ENCODE results near the gene DISP3.

Gene DISP3

DNA sequence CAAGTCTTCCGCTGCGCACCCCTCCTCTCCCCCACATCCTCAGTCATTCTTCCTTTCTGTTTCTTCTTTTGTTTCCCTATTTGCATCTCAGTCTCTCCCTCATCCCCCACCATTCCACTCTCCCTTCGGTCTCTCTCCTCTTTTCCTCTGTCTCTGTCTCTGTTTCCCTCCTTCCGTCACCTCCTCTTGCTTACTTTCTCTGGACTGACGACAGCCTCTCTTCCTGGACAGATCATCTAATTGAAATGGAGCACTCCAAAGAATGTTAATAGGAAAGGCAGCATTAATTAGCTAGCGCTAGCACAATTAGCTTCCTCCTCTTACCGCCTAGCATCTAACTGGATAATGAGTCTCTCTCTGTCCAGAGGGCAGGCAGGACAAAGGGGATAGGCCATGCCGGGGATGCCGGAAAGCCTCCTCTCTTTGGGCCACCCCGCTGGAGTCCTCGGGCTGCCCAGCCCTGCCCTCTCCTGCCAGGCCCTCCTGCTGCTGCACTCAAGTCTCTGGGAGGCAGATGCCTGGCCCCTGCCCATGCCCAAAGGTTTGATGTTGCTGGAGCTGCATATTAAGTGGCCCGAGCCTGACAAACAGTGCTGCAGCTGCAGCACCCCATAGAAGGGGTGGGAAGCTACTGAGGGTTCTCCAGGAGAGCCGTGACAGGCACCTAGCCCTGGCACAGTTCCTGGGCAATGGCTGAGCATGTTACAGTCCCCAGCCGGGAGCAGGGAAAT is 20.8 kb downstream of the DISP3 start:
- H3K4me1 ChIP-seq (ENCODE audit: control insufficient read depth, insufficient read depth, low read length) = no peaks in the 10 kb centered on the region
- H3K9me3 ChIP-seq (ENCODE audit: control insufficient read depth in 2 of 2, low read length in 2 of 2) = peaks cover 8% of the 10 kb centered on the region in 2 donors
- H3K9ac ChIP-seq (ENCODE audit: low read length in 2 of 2) = no peak overlapping the region
- H3K27me3 ChIP-seq (ENCODE audit: control insufficient read depth in 1 of 2, insufficient read depth in 2 of 2, low read length in 2 of 2) = peaks cover 21 to 32% of the 10 kb centered on the region in 2 donors
- H3K27ac ChIP-seq (ENCODE audit: low read length) = no peak overlapping the region
- H3K4me3 ChIP-seq (ENCODE audit: low read length in 2 of 2) = no peak overlapping the region
- H3K36me3 ChIP-seq (ENCODE audit: control insufficient read depth in 2 of 2, insufficient read depth in 2 of 2, low read length in 2 of 2) = no peaks in the 10 kb centered on the region

- Histone ChIP-seq H3K9me3 (ENCODE audit: control insufficient read depth in 2 of 2, low read length in 2 of 2) (peaks cover 12 to 14% of the 10 kb centered on the region in 2 donors), H3K4me1 (ENCODE audit: control insufficient read depth, insufficient read depth, low read length) (no peaks in the 10 kb centered on the region), H3K4me3 (ENCODE audit: low read length in 2 of 2) (no peak overlapping the region), H3K27me3 (ENCODE audit: control insufficient read depth in 1 of 2, insufficient read depth in 2 of 2, low read length in 2 of 2) (peaks cover 21 to 32% of the 10 kb centered on the region in 2 donors), H3K36me3 (ENCODE audit: control insufficient read depth in 2 of 2, insufficient read depth in 2 of 2, low read length in 2 of 2) (no peaks in the 10 kb centered on the region), H3K9ac (ENCODE audit: low read length in 2 of 2) (no peak overlapping the region), H3K27ac (ENCODE audit: low read length) (no peak overlapping the region)
These were observed 21.9 kb downstream of the DISP3 start for GRCh38 chr1:11500881-11501280.

- Histone ChIP-seq H3K4me3 (ENCODE audit: low read length in 2 of 2) (no peak overlapping the region), H3K9ac (ENCODE audit: low read length in 2 of 2) (no peak overlapping the region), H3K9me3 (ENCODE audit: control insufficient read depth in 2 of 2, low read length in 2 of 2) (peaks cover 12 to 16% of the 10 kb centered on the region in 2 donors), H3K27ac (ENCODE audit: low read length) (no peak overlapping the region), H3K36me3 (ENCODE audit: control insufficient read depth in 2 of 2, insufficient read depth in 2 of 2, low read length in 2 of 2) (no peaks in the 10 kb centered on the region), H3K4me1 (ENCODE audit: control insufficient read depth, insufficient read depth, low read length) (no peaks in the 10 kb centered on the region), H3K27me3 (ENCODE audit: control insufficient read depth in 1 of 2, insufficient read depth in 2 of 2, low read length in 2 of 2) (peaks cover 21 to 32% of the 10 kb centered on the region in 2 donors)
These were observed 22.5 kb downstream of the DISP3 start for GRCh38 chr1:11501491-11501897.

DNA sequence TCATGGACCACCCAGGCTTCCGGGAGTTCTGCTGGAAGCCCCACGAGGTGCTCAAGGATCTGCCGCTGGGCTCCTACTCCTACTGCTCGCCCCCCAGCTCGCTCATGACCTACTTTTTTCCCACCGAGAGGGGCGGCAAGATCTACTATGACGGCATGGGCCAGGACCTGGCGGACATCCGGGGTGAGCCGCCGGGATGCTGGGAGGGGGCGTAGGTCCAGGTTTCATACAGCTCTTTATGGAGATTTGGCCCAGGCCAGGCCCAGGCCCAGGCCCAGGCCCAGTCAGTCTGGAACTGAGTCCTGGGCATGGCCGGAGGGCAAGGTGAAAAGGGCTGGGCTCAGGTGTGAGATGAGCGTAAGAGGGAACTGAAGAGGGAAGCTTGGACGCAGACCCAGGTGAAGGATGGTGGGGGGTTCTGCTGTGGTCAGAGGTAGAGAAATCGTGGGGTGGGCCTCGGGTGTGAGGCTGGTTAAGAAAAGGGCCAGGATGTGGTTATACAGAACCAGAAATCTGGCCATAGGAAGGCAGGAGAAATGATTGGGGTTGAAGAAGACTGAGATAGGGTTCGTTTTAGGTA is 23.0 kb downstream of the DISP3 start:
- Histone ChIP-seq H3K4me3 (ENCODE audit: low read length in 2 of 2) (no peak overlapping the region), H3K27ac (ENCODE audit: low read length) (no peak overlapping the region), H3K27me3 (ENCODE audit: control insufficient read depth in 1 of 2, insufficient read depth in 2 of 2, low read length in 2 of 2) (peaks cover 21 to 32% of the 10 kb centered on the region in 2 donors), H3K36me3 (ENCODE audit: control insufficient read depth in 2 of 2, insufficient read depth in 2 of 2, low read length in 2 of 2) (no peaks in the 10 kb centered on the region), H3K9ac (ENCODE audit: low read length in 2 of 2) (no peak overlapping the region), H3K4me1 (ENCODE audit: control insufficient read depth, insufficient read depth, low read length) (no peaks in the 10 kb centered on the region), H3K9me3 (ENCODE audit: control insufficient read depth in 2 of 2, low read length in 2 of 2) (peaks cover 14 to 16% of the 10 kb centered on the region in 2 donors)

GRCh38 chr1:11502516-11502915 is 23.6 kb downstream of the DISP3 start:
- Histone ChIP-seq H3K27me3 (ENCODE audit: control insufficient read depth in 1 of 2, insufficient read depth in 2 of 2, low read length in 2 of 2) (peaks cover 21 to 32% of the 10 kb centered on the region in 2 donors), H3K4me3 (ENCODE audit: low read length in 2 of 2) (no peak overlapping the region), H3K4me1 (ENCODE audit: control insufficient read depth, insufficient read depth, low read length) (no peaks in the 10 kb centered on the region), H3K36me3 (ENCODE audit: control insufficient read depth in 2 of 2, insufficient read depth in 2 of 2, low read length in 2 of 2) (no peaks in the 10 kb centered on the region), H3K9me3 (ENCODE audit: control insufficient read depth in 2 of 2, low read length in 2 of 2) (peaks cover 16% of the 10 kb centered on the region in 2 donors), H3K27ac (ENCODE audit: low read length) (no peak overlapping the region), H3K9ac (ENCODE audit: low read length in 2 of 2) (no peak overlapping the region)

DNA sequence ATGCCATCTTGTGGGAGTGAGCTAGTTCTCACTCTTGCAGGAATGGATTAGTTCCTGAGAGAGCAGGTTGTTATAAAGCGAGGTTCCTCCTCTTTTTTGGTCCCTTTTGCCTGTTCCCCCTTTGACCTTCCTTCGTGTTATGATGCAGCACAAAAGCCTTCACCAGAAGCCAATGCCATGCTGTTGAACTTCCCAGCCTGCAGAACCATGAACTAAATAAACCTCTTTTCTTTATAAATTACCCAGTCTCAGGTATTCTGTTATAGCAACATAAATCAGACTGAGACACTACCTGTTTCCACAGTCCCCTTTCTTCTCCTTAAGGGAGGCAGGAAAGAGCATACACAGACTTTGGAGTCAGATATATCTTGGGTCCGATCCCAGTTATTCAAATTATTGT is 25.6 kb downstream of the DISP3 start:
- Histone ChIP-seq H3K9ac (ENCODE audit: low read length in 2 of 2) (no peak overlapping the region), H3K4me3 (ENCODE audit: low read length in 2 of 2) (no peak overlapping the region), H3K27me3 (ENCODE audit: control insufficient read depth in 1 of 2, insufficient read depth in 2 of 2, low read length in 2 of 2) (peaks cover 21 to 24% of the 10 kb centered on the region in 2 donors), H3K36me3 (ENCODE audit: control insufficient read depth in 2 of 2, insufficient read depth in 2 of 2, low read length in 2 of 2) (no peaks in the 10 kb centered on the region), H3K9me3 (ENCODE audit: control insufficient read depth in 2 of 2, low read length in 2 of 2) (peaks cover 16% of the 10 kb centered on the region in 2 donors), H3K27ac (ENCODE audit: low read length) (no peak overlapping the region), H3K4me1 (ENCODE audit: control insufficient read depth, insufficient read depth, low read length) (no peaks in the 10 kb centered on the region)

DNA sequence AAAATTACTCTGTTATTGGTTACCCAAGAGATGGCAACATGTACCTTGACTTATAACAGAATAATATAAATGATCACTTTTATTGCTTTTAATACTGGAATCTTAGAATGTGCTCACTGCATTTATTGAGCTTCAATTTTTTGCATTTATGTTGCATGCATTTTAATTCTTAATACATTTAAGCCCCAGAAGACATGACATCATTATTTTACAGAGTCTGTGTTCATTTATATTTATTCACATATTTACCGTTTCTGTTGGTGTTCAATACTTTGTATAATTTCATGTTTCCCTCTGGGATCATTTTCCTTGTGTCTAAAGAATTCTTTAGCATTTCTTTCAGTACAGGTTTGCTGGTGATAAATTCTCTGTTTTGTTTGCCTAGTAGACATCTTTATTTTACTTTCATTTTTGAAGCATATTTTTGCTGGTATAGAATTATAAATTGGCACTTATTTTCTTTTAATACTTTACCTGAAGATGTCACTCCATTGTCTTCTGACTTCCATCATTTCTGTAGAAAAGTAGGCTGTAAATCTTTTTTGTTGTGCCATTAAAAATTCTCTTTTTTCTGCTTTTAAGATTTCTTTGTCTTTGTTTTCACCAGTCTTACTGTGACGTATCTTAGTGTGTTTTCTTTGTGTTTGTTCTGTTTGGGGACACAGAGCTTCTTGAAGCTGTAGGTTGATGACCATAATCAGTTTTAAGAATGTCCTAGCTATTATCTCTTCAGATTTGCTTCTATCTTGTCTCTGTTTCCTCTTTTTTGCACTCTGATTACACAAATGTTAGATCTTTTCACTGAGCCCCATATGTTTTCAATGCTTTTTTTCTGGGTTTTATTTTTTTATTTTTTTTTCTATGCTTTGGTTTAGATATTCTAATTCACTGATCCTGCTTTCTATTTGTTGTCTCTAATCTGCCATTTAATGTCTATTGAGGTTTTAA is 26.9 kb downstream of the DISP3 start:
- H3K9ac ChIP-seq (ENCODE audit: low read length in 2 of 2) = no peak overlapping the region

DNA sequence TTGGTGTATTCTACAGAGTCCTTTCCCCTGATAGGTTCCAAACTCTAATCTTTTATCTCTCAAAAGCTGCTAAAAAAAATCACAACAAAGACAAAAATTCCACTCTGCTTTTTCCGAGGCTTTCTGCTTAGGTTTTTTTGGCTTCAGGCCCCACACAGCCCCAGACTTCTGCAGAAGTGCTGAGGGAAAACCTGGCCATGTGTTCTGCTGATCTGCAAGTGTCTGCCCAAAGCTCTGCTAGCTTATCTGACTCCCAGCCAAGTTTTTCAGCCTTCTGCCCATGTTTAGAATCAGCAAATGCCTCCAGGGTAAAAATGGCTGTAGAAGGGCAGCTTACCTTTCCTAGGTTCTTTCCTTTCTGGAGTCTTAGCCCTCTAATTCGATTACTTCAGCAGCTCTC is 28.4 kb downstream of the DISP3 start:
- Histone ChIP-seq H3K27me3 (ENCODE audit: control insufficient read depth in 1 of 2, insufficient read depth in 2 of 2, low read length in 2 of 2) (peaks cover 6 to 7% of the 10 kb centered on the region in 2 donors), H3K9ac (ENCODE audit: low read length in 2 of 2) (no peak overlapping the region), H3K36me3 (ENCODE audit: control insufficient read depth in 2 of 2, insufficient read depth in 2 of 2, low read length in 2 of 2) (no peaks in the 10 kb centered on the region), H3K4me1 (ENCODE audit: control insufficient read depth, insufficient read depth, low read length) (no peaks in the 10 kb centered on the region), H3K27ac (ENCODE audit: low read length) (no peak overlapping the region), H3K9me3 (ENCODE audit: control insufficient read depth in 2 of 2, low read length in 2 of 2) (peaks cover 16 to 19% of the 10 kb centered on the region in 2 donors), H3K4me3 (ENCODE audit: low read length in 2 of 2) (no peak overlapping the region)

More for the DNA sequence above, 26.9 kb downstream of the DISP3 start:
- Histone ChIP-seq H3K27me3 (ENCODE audit: control insufficient read depth in 1 of 2, insufficient read depth in 2 of 2, low read length in 2 of 2) (peaks cover 15 to 21% of the 10 kb centered on the region in 2 donors), H3K9me3 (ENCODE audit: control insufficient read depth in 2 of 2, low read length in 2 of 2) (peaks cover 16% of the 10 kb centered on the region in 2 donors), H3K4me1 (ENCODE audit: control insufficient read depth, insufficient read depth, low read length) (no peaks in the 10 kb centered on the region), H3K4me3 (ENCODE audit: low read length in 2 of 2) (no peak overlapping the region), H3K36me3 (ENCODE audit: control insufficient read depth in 2 of 2, insufficient read depth in 2 of 2, low read length in 2 of 2) (no peaks in the 10 kb centered on the region), H3K27ac (ENCODE audit: low read length) (no peak overlapping the region)

DNA sequence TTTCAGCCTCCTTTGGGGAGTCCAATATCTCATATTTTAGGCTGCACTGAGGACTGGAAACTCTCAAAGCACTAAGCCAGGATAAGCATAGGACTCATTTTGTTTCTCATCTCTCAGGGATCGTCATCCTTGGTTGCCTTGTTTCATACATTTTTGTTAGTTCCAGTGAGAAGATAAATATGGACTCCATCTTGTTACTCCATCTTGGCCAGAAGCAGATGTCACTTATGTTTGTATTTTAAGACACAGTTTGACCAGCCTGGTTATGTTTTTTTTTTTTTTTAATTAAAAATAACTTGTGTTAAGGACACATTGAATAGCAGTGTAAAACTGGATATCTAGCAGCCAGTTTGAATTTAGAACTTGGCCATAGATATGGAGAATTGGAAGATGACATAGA is 34.7 kb downstream of the DISP3 start:
- H3K27ac ChIP-seq (ENCODE audit: low read length) = no peak overlapping the region
- H3K27me3 ChIP-seq (ENCODE audit: control insufficient read depth in 1 of 2, insufficient read depth in 2 of 2, low read length in 2 of 2) = peaks cover 2 to 9% of the 10 kb centered on the region in 2 donors
- H3K9ac ChIP-seq (ENCODE audit: low read length in 2 of 2) = no peak overlapping the region
- H3K9me3 ChIP-seq (ENCODE audit: control insufficient read depth in 2 of 2, low read length in 2 of 2) = peaks cover 0 to 3% of the 10 kb centered on the region in 2 donors
- H3K4me1 ChIP-seq (ENCODE audit: control insufficient read depth, insufficient read depth, low read length) = no peaks in the 10 kb centered on the region
- H3K4me3 ChIP-seq (ENCODE audit: low read length in 2 of 2) = no peak overlapping the region
- H3K36me3 ChIP-seq (ENCODE audit: control insufficient read depth in 2 of 2, insufficient read depth in 2 of 2, low read length in 2 of 2) = no peaks in the 10 kb centered on the region

DNA sequence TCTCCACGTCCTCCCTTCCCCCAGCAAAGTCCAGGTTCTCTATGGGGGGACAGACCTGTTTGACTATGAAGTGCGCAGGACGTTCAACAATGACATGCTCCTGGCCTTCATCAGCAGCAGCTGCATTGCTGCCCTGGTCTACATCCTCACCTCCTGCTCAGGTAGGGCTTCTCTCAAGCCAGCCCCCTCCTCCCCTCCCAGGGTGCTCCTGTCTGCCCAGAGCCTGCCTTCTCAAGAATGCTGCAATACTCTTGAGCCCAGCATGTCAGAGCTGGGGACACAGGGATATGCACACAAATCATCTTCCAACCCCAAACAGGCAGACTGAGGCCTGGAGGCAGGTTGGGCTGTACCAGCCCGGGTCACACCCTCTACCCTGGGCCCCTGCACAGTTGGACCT is 35.4 kb downstream of the DISP3 start:
- peaks cover 2 to 11% of the 10 kb centered on the region in 2 donors for H3K27me3 ChIP-seq (ENCODE audit: control insufficient read depth in 1 of 2, insufficient read depth in 2 of 2, low read length in 2 of 2)
- H3K9ac ChIP-seq (ENCODE audit: low read length in 2 of 2) = no peak overlapping the region
- H3K36me3 ChIP-seq (ENCODE audit: control insufficient read depth in 2 of 2, insufficient read depth in 2 of 2, low read length in 2 of 2) = no peaks in the 10 kb centered on the region
- no peak overlapping the region for H3K27ac ChIP-seq (ENCODE audit: low read length)
- H3K4me3 ChIP-seq (ENCODE audit: low read length in 2 of 2) = no peak overlapping the region
- peaks cover 0 to 3% of the 10 kb centered on the region in 2 donors for H3K9me3 ChIP-seq (ENCODE audit: control insufficient read depth in 2 of 2, low read length in 2 of 2)
- no peaks in the 10 kb centered on the region for H3K4me1 ChIP-seq (ENCODE audit: control insufficient read depth, insufficient read depth, low read length)

Measured in stomach smooth muscle (tissue), 2 donors.